GM21447 (cell line): Measurements from ENCODE around the gene CLDN6.
"Not testable (repeated sequence)": the region's sequence is repeated elsewhere in the genome, so short reads cannot be mapped to it uniquely, and the experiment has no call there.

Source experiments
- ATAC-seq: cut with Tn5 transposase; IDR thresholded peaks from one replicate; pipeline ENCODE4 v1.9.1; 2021; ENCODE audit not compliant: unreplicated experiment

CLDN6 gene

DNA sequence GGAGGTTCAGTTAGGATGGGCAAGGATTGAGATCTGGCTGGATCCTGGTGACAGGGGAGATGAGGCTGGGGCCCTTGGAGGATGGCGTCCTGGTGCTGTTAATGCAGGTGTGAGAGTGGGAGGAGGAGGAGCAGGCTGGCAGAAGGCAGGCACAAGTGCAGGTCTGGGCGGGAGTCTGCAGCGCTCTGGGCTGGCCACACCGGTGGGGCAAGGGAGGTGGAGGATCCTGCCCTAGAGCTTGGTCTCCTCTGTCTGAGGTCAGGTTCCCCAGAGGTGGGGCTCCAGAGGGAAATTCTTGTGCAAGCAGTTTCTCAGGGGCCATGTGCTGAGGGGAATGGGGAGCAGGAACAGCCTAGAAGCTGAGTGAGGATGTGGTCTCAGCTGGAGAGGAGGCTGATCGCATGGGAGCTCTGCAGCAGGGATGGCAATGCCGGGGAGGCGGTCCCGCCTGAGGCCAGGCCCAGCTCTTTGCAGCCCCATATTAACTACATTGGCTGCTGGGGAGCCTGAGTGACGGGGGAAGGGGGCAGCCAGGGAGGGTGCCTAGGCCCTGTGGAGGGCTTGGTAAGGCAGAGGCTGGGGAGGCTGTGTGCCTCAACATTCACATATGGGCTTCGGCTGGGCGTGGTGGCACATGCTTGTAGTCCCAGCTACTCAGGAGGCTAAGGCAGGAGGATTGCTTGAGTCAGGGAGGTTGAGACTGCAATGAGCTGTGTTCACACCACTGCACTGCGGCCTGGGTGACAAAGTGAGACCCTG, 34.8 kb upstream of the CLDN6 start:
- ATAC-seq: not testable (repeated sequence)

DNA sequence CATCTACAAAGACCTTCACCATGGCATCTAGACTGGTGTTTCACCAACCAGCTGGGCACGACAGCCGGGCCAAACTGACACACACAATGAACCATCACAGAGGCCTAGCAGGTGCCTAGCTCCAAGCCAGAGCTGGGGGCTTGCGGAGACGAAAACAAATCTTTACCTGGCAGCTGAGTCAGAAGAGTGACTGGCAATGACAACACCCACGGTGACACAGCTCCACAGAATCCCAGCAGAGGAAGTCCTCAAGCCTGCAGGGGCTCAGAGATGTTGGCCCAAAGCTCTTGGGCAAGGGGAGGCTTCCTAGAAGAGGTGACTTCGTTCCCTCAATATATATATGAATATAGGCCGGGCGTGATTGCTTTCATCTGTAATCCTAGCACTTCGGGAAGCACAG, 33.5 kb upstream of the CLDN6 start:
- no peak for ATAC-seq

DNA sequence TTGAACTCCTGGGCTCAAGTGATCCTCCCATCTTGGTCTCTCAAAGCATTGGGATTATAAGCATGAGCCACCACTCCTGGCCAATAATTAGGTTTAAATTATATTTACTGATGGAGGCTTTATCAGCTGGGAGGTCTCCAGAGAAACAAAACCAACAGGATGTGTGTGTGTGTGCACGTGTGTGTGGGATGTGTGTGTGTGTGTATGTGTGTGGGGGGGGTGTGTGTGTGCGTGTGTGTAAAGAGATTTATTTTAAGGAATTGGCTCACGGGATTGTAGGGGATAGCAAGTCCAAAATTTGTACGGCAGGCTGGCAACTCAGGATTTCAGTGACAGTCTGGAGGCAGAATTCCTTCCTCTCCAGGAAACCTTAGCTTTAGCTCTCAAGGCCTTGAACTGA, 33.0 kb upstream of the CLDN6 start:
- no peak for ATAC-seq

GRCh38 chr16:3050487-3050886, 32.5 kb upstream of the CLDN6 start:
- ATAC-seq: no peak

GRCh38 chr16:3049921-3050481, 32.0 kb upstream of the CLDN6 start:
- no peak for ATAC-seq

- ATAC-seq: no peak
Observed at GRCh38 chr16:3047387-3047720, 29.4 kb upstream of the CLDN6 start.

GRCh38 chr16:3046641-3047386, 28.8 kb upstream of the CLDN6 start:
- no peak for ATAC-seq

DNA sequence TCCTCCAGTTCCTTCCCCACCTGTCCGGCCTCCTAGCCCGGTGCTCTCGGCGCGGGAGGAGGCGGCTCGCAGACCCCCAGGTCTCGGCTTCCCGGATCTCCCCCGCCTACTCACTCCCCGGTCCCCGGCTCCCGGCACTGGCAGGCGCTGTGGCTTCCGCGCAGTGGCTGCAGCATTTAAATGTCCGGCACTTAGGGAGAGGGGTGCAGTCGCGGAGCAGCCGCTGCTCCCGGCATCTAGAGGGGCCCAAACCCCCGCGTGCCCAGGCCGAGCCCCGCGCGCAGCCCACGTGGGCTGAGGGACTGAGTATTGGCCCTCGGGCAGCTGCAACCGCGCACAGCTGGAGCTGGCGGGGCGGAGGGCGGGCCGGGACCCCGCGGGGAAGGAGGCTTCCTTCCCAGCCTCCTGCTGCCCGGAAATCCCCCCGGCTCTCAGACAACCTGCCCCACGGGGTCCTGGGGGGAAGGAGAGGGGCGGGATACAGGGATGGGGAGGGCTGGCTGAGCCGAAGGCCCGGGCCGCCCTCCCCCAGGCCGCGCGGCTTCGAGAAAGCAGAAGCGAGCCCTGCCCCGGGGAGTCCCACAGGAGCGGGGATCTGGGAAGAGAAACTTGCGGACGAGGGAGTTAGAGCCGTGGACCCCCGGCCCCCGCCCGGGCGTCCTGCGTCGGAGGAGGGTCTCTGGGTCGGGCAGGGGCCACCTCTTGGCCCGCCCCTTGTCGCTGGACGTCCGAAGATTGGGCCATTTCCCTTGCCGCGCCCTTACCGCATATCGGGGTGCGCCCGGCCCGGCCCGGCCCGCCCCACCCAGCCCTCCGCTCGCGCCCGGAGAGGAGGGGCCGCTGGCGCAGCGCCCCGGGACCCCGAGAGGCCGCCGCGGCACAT, 28.0 kb upstream of the CLDN6 start, which contains the start of gene MMP25:
TSS of gene MMP25 (plus strand) at position 804 of the 883 bp plus-strand sequence. CDS start 357 bp downstream, outside the sequence.
- ATAC-seq: no peak

- ATAC-seq: no peak
Observed at GRCh38 chr16:3044708-3045107, 26.7 kb upstream of the CLDN6 start.

GRCh38 chr16:3042376-3042775, 24.4 kb upstream of the CLDN6 start:
- ATAC-seq: no peak

DNA sequence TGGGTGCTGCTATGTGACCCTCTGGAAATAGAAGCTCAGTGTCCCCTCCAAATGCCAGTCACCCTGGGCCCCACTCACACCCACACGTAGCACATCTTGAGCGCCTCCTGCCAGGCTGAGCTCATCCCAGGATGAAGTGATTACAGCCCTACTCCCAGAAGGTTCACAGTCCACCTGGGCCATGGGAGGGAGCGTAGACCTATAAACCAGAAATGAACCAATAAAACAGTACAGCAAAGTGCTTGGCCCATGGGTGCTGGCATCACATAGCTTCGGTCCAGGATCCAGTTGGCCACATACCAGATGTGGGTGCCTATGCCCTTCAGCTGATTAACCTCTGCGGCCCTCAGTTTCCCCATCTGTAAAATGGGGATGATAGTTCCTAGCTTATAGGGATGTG, 20.9 kb upstream of the CLDN6 start:
- no peak for ATAC-seq

GRCh38 chr16:3038256-3038655, 20.3 kb upstream of the CLDN6 start:
- ATAC-seq: no peak

GRCh38 chr16:3036726-3037315, 18.8 kb upstream of the CLDN6 start, which contains the start of gene BICDL2:
TSS of gene BICDL2 (minus strand) at chr16:3036944. CDS start at chr16:3035496, 1,448 bp downstream.
- no peak for ATAC-seq

GRCh38 chr16:3035972-3036725, 18.2 kb upstream of the CLDN6 start:
- no peak for ATAC-seq

DNA sequence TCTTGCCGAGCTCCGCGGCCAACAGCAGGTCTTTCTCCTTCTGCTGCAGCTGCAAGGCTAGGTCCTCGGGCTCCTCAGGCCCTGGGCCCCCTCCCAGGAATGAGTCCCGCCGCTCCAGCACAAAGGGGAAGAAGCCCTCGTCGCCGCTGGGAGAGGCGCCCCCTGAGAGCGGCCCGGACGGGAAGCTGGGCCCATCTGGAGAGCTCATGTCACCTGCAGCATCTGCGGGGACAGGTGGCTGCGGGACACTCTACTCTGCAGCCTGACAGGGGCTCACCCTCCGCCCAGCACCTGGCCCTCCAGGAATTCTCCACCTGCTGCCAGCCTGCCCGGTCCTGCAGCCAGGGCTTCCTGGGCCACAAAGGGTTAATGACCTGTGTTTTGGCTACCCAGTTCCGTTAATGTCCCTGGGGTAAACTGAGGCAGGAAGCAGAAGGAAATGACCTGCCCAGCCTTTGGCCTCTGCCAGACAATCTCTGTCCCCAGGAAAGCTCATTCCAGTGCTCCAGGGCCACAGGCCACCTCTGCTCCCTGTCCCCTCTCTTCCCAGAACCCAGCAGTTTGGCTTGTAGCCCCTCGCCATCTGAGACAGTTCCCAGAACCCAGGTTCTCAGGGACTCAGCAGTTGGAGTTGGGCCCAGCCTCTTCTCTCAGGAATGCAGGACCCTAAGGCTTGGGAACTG, 17.4 kb upstream of the CLDN6 start:
- ATAC-seq: no peak

- no peak for ATAC-seq
Observed at GRCh38 chr16:3032624-3033023, 14.6 kb upstream of the CLDN6 start.

GRCh38 chr16:3030222-3031212, 12.5 kb upstream of the CLDN6 start:
- ATAC-seq: no peak
